Endodermal cell (in vitro differentiated cells): ENCODE results near the gene OR1I1. TPM values are rescaled to one million over a fixed set of nuclear protein-coding genes. Genes with fewer than 3 reads are reported as not detected.

Experiments used
- DNase-seq: peaks from one replicate; pipeline ENCODE4 v3.0.0-alpha.2; 2017
- H3K27ac ChIP-seq: 2 replicates; pipeline ENCODE4 v1.5.1; 2013; ENCODE audit warnings: mild to moderate bottlenecking, low read depth, low read length, moderate library complexity
- H3K27me3 ChIP-seq: 2 replicates; pipeline ENCODE4 v1.6.1; 2013; ENCODE audit warnings: mild to moderate bottlenecking, low read length, moderate library complexity; ENCODE audit not compliant: insufficient read depth, control insufficient read depth, poor library complexity, severe bottlenecking
- H3K36me3 ChIP-seq: 2 replicates; pipeline ENCODE4 v1.7.0; 2013; ENCODE audit warnings: mild to moderate bottlenecking, low read length, moderate library complexity; ENCODE audit not compliant: control insufficient read depth, insufficient read depth
- H3K4me1 ChIP-seq: one replicate; pipeline ENCODE4 v1.7.0; 2013; ENCODE audit warnings: low read length; ENCODE audit not compliant: control insufficient read depth, insufficient read depth
- H3K4me3 ChIP-seq: 2 replicates; pipeline ENCODE4 v1.5.1; 2013; ENCODE audit warnings: mild to moderate bottlenecking, low read length, moderate library complexity
- H3K9ac ChIP-seq: 2 replicates; pipeline ENCODE4 v1.6.1; 2013; ENCODE audit warnings: mild to moderate bottlenecking, low read length, moderate library complexity; ENCODE audit not compliant: poor library complexity, severe bottlenecking; ENCODE audit errors: extremely low read depth
- H3K9me3 ChIP-seq: 2 replicates; pipeline ENCODE4 v1.6.1; 2013; ENCODE audit warnings: mild to moderate bottlenecking, low read length, moderate library complexity; ENCODE audit not compliant: control insufficient read depth
- H3K27ac Mint-ChIP-seq: 2 replicates; pipeline ENCODE4 v1.8.0; 2020; ENCODE audit warnings: mixed read lengths
- H3K27me3 Mint-ChIP-seq: 2 replicates; pipeline ENCODE4 v1.8.0; 2021; ENCODE audit warnings: mild to moderate bottlenecking, mixed read lengths; ENCODE audit not compliant: insufficient read depth
- H3K36me3 Mint-ChIP-seq: 2 replicates; pipeline ENCODE4 v1.8.0; 2020; ENCODE audit warnings: low read depth, mixed read lengths
- H3K4me1 Mint-ChIP-seq: 2 replicates; pipeline ENCODE4 v1.8.0; 2020; ENCODE audit warnings: mixed read lengths
- H3K4me3 Mint-ChIP-seq: 2 replicates; pipeline ENCODE4 v1.8.0; 2020; ENCODE audit warnings: mild to moderate bottlenecking, moderate library complexity, mixed read lengths
- H3K9me3 Mint-ChIP-seq: 2 replicates; pipeline ENCODE4 v1.8.0; 2020; ENCODE audit warnings: mild to moderate bottlenecking, mixed read lengths
- WGBS, 2 experiments: methylation state at CpG; one replicate each; pipeline versions ENCODE4 v1.1.5 to v1.1.7; 2013; ENCODE audit warnings: missing lambda C conversion rate in 2 of 2, mixed read lengths in 1 of 2; ENCODE audit not compliant: insufficient coverage in 1 of 2, insufficient read length in 1 of 2; 5-methylcytosine and 5-hydroxymethylcytosine counted together
- total RNA-seq, 2 donors: library from RNA; stranded (reverse); fragmentation: NEBNext Ultra II Directional in 1 of 2; extraction: Animal tissue kit (Norgen Biotek cat#: 25700) in 1 of 2; gene quantifications; 2 replicates in 1 of 2; 3 replicates in 1 of 2; pipeline ENCODE4 v1.2.1, GENCODE V29; 2021
- TF ChIP-seq, protein P1 (sequence below): fragments of 200-600 bp; sonication (generic); conservative IDR thresholded peaks from 2 replicates; pipeline ENCODE4 v1.5.0; 2021; ENCODE audit warnings: antibody characterized with exemption, mild to moderate bottlenecking

The OR1I1 gene
- total RNA-seq, 2 donors from 2014 or later: not detected

DNA sequence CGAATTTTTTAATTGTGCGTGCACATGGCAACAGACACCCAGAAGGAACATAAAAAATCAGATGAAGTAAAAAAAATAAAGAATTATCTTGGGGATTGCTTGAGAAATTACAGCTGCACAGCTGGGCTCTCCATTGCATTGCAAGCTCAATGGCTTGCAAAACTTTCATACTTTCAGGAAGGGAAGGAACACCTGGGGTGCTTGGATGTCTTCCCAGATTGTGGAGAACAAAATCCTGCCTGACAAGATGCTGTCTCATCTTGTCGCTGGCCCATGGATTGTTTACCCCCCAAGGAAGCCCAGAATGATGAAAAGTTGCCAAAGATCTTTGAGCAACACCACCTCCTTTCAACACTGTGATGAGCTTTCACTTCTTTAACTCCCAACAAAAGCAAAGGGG, 43.7 kb upstream of the OR1I1 start:
- Histone ChIP-seq H3K36me3 (no peaks in the 10 kb centered on the region), H3K27me3 (no peaks in the 10 kb centered on the region), H3K9ac (no peak overlapping the region), H3K9me3 (peaks cover 40% of the 10 kb centered on the region), H3K27ac (no peak overlapping the region), H3K4me3 (no peak overlapping the region), H3K4me1 (no peaks in the 10 kb centered on the region)
- Mint-ChIP-seq H3K27ac (no peak overlapping the region), H3K9me3 (peaks cover 56% of the 10 kb centered on the region), H3K4me1 (no peaks in the 10 kb centered on the region), H3K36me3 (no peaks in the 10 kb centered on the region), H3K27me3 (no peaks in the 10 kb centered on the region), H3K4me3 (no peak overlapping the region)
- no peak for DNase-seq
- WGBS, 2 experiments: 56 to 90% methylated on average over 2 to 3 of the region's 3 CpGs
- TF ChIP-seq, protein P1, sequence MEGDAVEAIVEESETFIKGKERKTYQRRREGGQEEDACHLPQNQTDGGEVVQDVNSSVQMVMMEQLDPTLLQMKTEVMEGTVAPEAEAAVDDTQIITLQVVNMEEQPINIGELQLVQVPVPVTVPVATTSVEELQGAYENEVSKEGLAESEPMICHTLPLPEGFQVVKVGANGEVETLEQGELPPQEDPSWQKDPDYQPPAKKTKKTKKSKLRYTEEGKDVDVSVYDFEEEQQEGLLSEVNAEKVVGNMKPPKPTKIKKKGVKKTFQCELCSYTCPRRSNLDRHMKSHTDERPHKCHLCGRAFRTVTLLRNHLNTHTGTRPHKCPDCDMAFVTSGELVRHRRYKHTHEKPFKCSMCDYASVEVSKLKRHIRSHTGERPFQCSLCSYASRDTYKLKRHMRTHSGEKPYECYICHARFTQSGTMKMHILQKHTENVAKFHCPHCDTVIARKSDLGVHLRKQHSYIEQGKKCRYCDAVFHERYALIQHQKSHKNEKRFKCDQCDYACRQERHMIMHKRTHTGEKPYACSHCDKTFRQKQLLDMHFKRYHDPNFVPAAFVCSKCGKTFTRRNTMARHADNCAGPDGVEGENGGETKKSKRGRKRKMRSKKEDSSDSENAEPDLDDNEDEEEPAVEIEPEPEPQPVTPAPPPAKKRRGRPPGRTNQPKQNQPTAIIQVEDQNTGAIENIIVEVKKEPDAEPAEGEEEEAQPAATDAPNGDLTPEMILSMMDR: no peak

DNA sequence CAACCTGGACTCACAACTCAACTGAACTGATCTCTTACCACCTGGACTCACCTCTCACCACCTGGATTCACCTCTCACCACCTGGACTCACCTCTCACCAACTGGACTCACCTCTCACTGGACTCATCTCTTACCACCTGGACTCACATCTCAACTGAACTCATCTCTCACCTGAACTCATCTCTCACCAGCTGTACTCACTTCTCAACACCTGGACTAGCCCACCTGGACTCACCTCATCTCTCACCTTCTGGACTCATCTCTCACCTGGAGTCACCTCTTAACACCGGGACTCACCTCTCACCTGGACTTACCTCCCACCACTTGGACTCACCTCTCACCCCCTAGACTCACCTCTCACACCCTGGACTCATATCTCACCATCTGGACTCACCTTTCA, 40.0 kb upstream of the OR1I1 start:
- Histone ChIP-seq H3K9me3 (peaks cover 44% of the 10 kb centered on the region), H3K36me3 (no peaks in the 10 kb centered on the region), H3K4me3 (no peak overlapping the region), H3K4me1 (no peaks in the 10 kb centered on the region), H3K9ac (no peak overlapping the region), H3K27ac (no peak overlapping the region), H3K27me3 (no peaks in the 10 kb centered on the region)
- no peaks in the 10 kb centered on the region for H3K27me3 Mint-ChIP-seq
- WGBS, 2 experiments: 77 to 100% methylated on average over 1 of the region's 1 CpG
- H3K4me1 Mint-ChIP-seq: no peaks in the 10 kb centered on the region
- no peak for DNase-seq
- H3K27ac Mint-ChIP-seq: no peak overlapping the region
- H3K4me3 Mint-ChIP-seq: no peak overlapping the region
- peaks cover 53% of the 10 kb centered on the region for H3K9me3 Mint-ChIP-seq
- TF ChIP-seq, protein P1: no peak
- H3K36me3 Mint-ChIP-seq: no peaks in the 10 kb centered on the region

GRCh38 chr19:15042826-15043225, 39.2 kb upstream of the OR1I1 start:
- peaks cover 56% of the 10 kb centered on the region for H3K9me3 Mint-ChIP-seq

More at GRCh38 chr19:15042826-15043225, 39.2 kb upstream of the OR1I1 start:
- Histone ChIP-seq H3K4me3 (no peak overlapping the region), H3K9me3 (peaks cover 43% of the 10 kb centered on the region), H3K27ac (no peak overlapping the region), H3K4me1 (no peaks in the 10 kb centered on the region), H3K27me3 (no peaks in the 10 kb centered on the region), H3K36me3 (no peaks in the 10 kb centered on the region), H3K9ac (no peak overlapping the region)
- no peak overlapping the region for H3K27ac Mint-ChIP-seq
- no peaks in the 10 kb centered on the region for H3K36me3 Mint-ChIP-seq
- H3K4me1 Mint-ChIP-seq: no peaks in the 10 kb centered on the region
- DNase-seq: no peak
- H3K4me3 Mint-ChIP-seq: no peak overlapping the region
- TF ChIP-seq, protein P1: no peak
- H3K27me3 Mint-ChIP-seq: no peaks in the 10 kb centered on the region
- 76 to 87% methylated on average over 2 of the region's 2 CpGs for WGBS, 2 experiments
